NCI-H187 (cell line): ENCODE results near the gene TLR9.

Source experiments
- DNase-seq, 2 experiments: peaks; one replicate each; lab custom pipeline; 2025; lab: John Stamatoyannopoulos, UW

TLR9 gene

DNA sequence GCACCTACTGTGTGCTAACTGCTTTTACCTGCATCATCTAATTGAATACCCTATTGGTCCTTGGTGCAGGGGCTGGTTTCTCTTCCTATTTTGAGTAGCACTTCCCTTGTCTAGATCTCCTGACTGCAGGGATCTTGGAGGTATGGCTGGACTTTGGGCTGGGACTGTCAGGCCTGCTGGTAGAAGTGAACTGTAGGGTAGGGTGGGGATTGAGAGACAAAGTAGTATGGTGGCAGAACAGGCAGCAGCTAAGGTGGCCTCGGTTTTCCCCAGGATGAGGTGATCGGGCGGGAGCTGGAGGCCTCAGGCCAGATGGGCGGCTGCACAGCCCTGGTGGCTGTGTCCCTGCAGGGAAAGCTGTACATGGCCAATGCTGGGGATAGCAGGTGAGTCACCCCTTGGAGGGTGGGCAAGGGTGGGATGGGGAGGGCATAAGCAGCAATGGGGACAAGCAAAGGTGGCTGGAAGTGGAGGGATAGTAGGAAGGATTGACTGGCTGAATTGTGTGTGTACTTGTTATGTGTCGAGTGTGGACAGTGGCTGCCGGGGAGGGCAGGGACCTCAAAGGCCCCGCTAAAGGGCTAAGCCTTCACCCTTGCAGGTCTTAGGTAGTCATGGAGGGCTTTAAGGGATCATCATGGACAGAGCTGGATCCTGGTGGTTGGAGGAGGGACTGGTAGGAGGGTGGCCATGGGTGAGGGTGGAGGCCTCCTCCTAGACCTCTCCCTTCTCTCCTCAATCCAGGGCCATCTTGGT, 22.1 kb upstream of the TLR9 start:
- no peak for DNase-seq

DNA sequence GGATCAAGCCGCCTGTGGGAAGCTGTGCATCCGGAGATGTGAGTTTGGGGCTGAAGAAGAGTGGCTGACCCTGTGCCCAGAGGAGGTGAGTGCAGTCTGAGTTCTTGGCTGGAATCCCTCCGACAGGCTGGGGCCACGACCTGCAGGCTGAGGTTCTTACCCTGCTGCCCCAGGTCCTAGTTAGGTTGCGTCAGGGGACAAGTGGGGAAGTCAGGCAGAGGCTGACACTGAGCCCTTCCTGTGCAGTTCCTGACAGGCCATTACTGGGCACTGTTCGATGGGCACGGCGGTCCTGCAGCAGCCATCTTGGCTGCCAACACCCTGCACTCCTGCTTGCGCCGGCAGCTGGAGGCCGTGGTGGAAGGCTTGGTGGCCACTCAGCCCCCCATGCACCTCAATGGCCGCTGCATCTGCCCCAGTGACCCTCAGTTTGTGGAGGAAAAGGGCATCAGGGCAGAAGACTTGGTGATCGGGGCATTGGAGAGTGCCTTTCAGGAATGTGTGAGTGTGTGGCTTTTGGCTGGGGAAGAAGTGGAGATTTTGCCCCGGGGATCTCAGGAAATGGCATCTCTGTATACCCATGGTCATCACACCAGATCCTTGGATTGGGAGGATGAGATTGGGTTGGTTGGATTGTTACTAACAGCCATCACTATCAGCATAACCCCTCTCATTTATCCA, 21.4 kb upstream of the TLR9 start:
- DNase-seq, result no peak

DNA sequence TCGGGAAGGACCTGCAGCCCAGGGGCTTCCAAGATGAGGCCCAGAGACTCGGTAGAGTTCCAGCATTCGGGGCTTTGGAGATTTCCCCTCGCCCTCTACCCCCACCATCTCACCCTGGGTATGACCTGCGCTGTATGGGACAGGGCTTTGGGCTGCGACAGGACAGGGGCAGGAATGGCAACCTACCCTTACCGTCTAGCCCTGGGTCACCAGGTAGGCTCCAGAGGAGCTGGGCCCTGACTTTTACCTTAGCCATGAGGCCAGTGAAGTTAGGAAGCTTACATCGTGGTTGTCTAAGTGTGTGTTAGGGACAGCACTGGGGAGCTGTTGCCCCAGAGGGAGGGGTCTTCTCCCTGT, 20.8 kb upstream of the TLR9 start:
- no peak for DNase-seq

DNA sequence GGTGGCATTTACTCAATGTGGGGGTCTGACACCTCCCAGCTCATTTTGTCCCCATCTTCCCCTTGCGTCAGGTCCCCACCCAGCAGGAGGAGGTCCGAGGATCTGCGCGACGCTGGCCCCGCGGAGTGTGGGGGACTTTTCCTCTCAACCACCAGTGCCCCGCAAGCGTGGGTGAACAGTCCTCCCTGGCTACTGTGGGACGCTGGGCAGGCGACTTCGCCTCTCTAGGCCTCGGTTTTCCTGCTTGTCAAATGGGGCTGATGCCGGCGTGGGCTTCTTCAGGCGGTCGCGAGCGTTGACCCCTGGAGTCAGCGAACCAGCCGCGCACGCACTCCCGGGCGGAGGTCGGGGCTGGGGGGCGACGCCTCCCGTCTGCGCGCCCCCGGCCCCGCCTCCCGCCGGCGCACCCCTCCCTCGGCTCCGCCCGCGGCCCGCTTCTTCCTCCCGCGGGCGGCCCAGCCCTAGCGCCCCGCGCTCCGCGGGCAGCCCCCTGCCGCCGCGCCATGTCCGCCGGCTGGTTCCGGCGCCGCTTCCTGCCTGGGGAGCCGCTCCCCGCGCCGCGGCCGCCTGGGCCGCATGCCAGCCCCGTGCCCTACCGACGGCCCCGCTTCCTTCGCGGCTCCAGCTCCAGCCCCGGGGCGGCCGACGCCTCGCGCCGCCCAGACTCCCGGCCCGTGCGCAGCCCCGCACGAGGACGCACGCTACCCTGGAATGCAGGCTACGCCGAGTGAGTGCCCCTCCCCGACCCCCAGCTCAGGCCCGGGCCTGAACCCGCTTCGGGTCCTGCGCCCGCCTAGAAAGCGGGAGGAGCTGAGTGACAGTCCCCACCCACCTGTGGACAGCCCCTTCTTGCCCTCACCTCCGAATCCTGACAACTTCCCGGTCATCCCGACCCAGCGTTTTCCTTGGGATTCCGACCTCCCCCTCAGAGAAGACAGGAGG, 20.1 kb upstream of the TLR9 start, which contains the start of gene PPM1M:
TSS of gene PPM1M (plus strand) at position 438 of the 942 bp plus-strand sequence. CDS start at position 504, 66 bp downstream.
- DNase-seq, result no peak

DNA sequence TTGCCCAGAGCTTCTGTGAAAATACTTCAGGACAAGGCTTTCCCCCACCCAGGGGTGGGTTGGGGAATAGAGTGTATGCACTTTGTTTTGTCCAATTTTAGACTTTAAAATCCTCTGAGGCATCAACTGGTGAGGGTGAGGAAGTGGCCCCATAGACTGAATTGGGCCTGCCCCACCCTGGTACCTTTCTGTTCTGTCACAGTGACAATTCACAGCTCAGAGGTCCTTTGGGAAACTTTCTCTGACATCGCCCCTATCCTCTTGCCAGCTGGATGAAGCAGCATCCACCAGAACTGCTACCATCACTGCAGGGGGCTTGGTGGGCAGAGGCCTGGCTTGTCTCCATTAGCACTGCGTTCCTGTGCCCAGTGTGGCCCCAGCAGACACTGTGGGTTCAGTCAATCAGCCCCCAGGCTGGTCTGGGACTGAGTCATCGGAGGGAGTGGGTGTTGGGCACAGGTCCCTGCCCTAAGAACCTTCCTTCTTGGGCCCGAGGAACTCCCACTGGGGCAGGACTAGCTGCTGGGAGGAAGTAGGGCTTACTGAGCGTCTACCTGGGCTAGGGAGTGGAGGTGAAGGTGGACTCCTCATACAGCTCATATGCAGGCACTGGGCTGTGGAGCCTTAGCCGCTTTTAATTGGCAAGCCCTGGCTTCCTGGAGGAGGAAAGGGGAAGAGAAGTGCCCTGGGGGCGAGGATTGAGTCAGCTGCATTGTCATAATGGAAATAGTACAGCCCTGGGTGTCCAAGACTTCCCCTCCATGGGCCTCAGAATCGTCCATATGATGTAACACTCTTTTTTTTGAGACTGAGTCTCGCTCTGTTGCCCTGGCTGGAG, 18.6 kb upstream of the TLR9 start:
- DNase-seq, result no peak

DNA sequence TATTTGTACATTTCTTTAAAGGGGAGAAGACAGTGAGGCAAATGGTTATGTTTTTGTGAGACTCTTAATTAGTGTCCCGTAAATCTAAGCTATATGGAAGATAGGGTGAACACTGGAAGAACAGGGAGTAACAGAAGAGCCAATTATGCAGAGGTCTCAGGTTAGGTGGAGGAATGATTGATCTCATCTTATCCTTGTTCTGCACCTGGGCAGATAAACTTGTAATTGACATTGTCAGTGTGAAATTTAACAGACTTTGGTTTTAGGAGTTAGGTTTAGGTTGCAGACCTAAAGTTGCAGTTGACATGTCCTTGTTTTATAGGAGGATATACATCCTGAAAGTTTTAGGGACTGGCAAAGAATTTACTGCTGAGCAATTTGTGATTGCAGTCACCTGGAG, 16.6 kb upstream of the TLR9 start:
- DNase-seq, result no peak

DNA sequence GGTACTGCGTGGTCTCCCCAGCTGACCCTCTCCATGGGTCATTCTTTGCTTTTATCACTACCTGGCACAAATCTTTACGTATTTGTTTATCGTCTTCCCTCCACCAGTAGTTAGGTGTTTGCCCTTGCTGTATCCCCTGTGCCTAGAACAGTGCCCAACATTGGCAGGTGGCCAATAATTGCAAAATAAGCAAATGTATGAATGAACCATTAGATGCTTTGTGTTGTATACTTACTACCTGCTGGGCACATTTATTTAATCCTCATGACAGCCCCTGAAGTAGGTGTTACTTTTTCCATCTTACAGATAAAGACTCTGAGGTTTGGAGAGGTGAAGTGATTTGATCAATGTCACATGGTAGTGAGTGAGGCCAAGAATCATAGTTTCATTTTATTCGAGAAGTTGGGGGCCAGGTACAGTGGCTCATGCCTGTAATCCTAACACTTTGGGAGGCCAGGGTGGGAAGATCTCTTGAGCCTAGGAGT, 15.5 kb upstream of the TLR9 start:
- DNase-seq, result no peak

DNA sequence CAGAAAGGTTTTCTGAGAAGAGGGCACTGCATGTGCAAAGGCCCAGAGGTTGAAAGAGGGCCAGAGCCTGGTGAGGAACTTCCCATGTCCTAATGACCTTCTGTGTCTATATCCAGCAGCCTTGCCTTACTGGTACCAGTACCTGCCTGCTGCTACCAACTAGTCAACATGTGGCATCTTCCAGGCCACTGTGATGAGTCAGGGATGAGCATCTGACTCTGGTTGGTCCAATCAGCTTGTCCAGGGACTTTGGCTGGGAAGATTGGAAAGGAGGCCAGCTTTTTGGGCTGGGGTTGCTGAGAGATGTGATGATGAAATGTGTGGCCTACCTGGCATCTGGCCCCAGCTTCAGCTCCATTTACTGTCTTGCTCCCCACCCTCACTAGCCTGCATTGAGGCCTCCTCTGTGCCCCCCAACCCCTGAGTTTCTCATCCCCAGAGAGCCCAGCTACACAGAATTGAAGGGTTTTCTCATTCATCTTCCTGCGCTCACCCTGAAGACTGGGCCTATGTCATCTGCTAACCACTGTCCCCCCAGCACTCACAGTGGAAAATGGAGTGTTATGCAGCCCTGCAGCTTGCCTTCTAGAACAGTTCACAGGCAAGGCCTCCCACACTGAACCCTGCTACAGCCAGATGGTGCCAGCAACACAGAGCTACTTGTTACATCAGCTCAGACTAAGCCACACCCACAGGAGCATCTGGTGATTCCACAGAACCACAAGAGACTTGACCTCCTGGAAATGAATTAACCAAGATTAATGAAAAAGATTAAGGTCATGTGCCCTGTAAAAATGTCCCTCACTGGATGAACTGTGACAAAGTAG, 14.8 kb upstream of the TLR9 start:
- DNase-seq, result no peak

DNA sequence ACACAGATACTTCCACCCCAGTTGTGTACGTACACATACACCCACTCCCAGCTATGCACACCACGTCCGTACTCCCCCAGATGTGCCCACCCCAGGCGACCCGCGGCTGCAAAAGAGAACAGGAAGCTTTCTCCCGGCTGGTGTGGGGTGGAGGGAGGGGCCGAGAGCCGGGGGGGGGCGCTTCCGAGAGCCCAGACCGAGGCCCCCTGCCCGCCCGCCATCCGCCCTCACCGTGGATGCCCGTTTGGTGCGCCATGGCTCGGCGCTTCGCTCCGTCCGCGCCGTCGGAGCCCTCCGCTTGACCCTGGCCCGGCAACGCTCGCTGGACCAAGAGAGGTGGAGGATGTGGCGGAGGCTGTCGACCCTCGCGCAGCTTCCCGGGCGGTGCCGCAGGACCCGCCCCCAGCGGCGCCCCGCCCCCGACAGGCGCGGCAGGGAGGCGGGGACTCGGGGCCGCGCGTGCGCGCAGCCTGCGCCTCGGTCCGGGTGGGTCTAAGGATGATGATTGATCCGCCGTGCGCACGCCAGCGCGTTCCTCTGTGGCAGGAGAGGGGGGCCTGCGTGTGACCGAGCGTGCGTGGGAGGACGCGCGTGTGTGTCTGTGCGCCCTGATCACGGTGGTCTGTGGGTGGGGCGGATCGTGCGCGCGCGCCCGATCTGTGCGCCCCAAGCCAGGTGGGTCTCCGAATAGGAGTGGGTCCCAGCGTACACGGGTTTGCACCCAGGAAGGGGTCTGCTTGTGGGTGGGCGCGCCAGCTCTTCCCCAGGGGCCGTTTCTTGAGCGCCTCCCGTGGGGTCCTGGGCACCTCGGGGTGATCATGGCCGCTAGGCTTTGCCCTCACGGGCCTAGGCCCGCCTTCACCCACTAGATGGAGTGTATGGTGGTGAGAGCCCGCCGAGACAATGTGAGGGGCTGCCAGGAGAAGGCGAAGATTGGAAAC, 13.6 kb upstream of the TLR9 start, which contains the start of gene TWF2:
TSS of gene TWF2 (minus strand) at position 398 of the 941 bp plus-strand sequence. CDS start at position 256, 142 bp downstream.
- DNase-seq, result no peak

DNA sequence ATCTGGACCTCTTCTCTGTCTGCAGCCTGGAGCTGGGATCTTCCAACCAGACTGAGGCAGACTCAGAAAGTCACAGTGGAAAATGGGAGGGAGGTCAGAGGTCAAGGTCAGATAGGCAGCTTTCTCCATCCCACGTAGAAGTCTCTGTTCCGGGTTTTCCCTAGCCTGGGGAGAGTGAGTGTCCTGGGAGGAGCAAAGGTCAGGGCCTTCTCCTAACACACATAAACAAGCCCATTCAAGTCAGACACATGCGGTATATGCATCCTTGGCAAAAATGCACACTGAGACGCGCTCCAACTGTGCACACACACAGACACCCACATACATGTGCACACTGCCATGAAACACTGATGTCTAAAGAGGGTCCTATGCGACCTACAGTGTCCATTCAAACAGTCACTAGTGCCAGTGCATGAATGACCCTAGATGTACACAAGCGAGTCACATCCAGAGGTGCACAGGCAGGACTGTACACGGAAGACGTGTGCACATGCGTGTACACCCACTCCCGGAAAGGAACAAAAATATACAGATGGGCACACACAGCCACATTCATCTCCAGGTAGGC, 12.8 kb upstream of the TLR9 start:
- DNase-seq, result no peak

DNA sequence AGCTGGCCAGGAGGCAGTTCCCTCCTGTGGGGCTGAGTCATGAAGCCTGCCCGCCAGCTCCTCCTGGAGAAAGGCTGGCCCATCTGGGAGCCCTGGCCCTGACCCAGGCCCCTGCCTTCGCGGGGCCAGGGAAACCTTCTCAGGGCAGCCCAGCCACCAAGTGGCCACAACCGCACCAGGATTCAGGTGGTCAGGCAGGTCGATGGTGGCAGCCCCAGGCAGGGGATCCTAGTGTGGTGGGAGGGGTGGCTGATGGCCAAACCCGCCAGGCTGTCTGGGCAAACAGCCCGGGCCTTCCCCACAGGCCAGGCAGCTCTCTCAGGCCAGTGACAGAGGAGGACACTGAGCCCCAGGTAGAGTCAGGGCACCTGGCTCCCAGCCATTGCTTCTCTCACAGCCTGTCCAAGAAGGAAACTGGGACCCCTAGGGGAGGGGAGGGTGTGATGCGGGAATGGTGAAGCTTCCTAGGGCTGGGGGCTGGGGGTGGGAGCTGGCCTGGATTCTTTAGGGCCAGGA, 12.3 kb upstream of the TLR9 start:
- DNase-seq, result no peak

DNA sequence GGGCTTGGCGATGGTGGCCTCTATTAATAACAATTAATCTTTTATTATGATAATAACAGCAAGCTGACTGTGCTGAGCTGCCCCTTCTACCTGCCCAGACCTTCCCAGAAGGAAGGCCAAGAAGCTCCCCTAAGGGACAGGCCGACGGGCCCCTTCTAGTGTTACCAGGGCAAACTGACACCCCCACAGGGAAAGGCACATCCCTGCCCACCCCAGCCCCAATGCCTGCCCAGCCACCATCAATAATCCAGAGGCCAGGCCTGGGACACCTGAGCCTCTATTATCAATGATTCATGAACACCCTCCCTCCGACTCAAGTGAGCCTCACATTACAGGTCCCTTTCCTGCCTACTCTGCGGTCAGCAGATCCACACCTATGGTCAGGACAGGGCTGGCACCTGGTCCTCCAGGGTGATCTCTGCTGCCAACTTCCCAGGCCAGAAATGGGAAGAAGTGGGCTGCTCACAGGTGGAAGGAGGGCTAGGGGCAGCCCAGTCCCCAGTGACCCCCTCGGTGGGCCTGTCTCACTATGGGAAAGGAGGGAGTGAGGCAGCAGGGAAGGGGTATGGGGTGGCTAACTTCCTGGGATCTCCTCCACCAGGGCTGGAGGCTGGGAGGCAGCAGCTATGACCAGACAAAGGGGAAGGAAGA, 11.7 kb upstream of the TLR9 start:
- DNase-seq, result no peak

DNA sequence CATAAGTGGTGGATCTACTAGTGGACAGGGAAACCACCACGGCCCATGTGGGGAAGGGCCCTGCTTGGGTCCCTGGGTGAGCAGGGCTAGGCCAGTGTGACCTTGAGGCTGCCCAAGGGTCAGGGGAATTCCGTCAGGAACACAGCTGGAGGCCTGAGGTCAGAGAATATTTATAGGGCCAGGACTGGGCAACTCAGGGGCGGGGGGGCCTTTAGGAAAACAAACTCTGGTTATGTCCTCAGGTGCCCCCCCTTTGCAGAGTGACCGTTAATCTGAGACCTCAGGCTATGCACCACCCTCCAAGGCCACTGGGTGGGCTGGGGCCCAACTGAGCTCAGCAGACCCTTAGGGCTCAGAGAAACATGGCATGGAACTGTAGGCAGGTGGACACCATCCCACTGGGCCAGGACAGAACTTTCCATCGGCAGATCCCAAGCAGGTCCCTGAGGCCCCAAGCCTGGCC, 11.0 kb upstream of the TLR9 start:
- no peak for DNase-seq

DNA sequence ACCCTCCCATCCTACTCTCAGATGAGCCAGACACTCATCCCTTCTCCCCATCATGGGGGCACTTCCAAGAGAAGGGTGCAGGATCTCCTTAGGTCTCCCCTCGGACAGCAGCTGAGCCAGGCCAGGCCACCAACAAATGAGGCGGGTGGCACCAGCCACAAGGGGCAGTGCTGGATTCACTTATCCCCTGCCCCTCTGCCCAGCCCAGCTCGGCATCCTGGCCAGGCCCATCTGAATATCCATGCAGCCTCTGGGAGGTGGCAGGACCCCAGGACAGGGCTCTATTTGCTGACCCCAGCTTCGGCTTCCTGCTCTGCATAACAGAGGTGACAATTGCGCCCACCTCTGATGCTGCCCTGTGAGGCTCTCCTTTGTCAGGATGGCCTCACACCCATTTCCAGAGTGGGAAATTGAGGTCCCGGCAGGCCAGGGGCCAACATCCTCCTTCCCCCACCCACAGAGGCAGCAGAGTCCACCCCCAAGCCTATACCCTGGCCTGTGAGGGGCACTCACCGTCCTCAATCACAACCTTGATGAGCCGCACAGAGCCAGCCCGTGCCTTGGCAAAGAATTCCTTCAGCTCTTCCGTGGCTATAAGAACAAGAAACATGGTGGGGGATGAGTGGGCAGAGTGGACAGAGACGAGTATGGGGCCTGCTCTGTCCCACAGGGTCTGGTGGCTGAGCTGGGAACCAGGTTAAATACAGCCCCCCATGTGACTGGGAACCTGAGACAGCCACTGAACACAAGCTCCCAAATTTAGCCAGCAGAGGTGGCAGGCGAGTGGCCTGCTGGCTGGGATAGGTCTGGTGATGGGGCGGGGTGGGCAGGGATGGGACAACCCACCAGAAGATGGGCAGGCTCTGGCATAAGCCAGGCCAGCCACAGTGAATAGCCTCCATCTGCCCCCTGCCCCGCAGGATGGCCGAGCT, 9.3 kb upstream of the TLR9 start:
- DNase-seq, result no peak

DNA sequence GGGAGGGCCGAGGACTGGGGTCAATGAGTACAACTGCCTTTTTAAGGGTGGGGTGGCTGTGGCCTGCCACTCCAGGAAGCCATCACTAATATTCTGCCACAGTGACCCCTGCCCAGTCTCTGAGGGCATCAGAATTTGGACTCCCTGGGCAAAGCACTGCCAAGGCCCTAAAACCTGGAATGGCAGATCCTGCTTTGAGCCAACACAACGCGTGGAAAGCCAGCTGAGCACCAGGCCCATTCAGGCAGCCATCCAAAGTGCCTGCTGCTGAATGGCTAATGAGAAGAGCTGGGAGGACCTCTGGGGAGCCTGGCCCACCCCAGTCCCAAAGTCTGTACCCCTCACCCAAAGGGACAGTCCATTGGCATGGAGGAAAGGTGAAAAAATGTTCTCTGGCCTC, 8.5 kb upstream of the TLR9 start:
- DNase-seq, result no peak

DNA sequence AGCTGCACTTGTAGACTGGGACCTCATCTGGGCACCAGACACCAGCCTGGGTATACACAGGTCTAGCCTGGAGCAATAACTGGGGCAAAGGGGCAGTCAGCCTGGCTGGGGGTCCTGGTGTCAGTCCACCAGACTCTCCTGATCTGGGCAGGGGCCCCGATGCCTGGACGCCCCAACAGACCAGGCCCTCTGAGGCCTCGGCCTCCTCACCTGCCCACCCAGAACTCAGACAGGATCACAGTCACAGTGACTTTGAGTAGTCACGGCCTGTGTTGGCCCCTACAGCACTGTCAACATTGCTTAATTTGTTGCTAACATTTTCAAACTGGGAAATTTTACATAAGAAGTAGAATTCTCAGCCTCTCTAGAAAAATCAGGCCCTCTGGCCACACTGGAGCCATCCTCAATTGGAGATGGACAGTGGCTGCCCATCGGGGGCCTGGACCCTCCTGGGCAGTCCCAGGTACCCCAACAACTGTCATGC, 7.7 kb upstream of the TLR9 start:
- no peak for DNase-seq
